Measurements from ENCODE around the gene OLFML1. TPM values are rescaled to one million over a fixed set of nuclear protein-coding genes. Genes with fewer than 3 reads are reported as not detected.

Gene OLFML1
- total RNA-seq, 1 donor from 2014 or later, result not detected

DNA sequence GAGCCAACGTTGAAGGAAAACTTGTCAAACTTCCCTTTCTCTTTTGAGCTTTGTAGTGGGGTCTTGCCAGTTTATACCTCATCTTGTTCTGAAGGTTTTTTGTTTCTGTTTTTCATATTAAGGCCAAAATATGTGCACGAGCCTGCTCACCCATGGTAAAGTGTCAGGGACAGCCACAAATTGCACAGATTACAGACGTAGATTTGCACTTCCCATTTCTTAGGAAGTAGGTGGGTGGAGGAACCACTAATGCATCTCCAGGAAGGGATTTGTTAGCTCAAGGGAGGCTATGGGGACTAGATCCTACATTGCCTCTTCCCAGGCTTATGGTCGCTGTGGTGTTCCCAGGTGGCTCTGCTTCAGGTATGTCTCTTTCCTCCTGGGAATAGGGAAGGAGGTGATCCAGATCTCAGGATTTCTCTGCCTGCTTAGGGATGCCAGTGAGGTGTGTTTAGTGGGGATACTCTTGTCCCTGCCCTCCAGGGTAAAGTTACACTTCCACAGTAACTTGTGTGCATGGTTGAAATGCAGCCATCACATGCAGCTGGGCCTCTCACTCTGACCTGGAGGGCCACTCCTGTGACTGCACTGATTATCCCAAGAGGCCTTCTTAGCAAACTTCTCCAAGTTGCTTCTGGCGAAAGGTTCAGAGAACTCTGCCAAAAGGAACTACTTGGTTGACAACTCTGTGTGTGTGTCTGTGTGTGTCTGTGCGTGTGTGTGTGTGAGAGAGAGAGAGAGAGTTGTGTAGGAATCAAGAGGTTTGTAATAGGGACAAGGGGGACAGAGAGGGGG, 38.3 kb downstream of the OLFML1 start:
- Mint-ChIP-seq H3K36me3 (ENCODE audit: low read depth) (peaks cover 13% of the 10 kb centered on the region), H3K27me3 (no peaks in the 10 kb centered on the region), H3K4me3 (peak overlapping the region; percentile 40), H3K4me1 (peaks cover 21% of the 10 kb centered on the region), H3K27ac (peak overlapping the region; percentile 57), H3K9me3 (peaks cover 4% of the 10 kb centered on the region)
- intact Hi-C loops (cut with micrococcal nuclease), result no loop called here
- TF ChIP-seq, protein P1, sequence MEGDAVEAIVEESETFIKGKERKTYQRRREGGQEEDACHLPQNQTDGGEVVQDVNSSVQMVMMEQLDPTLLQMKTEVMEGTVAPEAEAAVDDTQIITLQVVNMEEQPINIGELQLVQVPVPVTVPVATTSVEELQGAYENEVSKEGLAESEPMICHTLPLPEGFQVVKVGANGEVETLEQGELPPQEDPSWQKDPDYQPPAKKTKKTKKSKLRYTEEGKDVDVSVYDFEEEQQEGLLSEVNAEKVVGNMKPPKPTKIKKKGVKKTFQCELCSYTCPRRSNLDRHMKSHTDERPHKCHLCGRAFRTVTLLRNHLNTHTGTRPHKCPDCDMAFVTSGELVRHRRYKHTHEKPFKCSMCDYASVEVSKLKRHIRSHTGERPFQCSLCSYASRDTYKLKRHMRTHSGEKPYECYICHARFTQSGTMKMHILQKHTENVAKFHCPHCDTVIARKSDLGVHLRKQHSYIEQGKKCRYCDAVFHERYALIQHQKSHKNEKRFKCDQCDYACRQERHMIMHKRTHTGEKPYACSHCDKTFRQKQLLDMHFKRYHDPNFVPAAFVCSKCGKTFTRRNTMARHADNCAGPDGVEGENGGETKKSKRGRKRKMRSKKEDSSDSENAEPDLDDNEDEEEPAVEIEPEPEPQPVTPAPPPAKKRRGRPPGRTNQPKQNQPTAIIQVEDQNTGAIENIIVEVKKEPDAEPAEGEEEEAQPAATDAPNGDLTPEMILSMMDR (IDR thresholded peaks at IDR 0.05), result no peak
- POLR2A ChIA-PET, result interaction anchor here (0.6 to 4.6 kb wide), 3 partner anchors 11 to 146 kb away, joined by 3 to 66 read pairs (median 32); partner anchors contain the start of gene PPFIBP2
- ATAC-seq (ENCODE audit: low read depth) (no peak), DNase-seq (no peak)
- CTCF ChIA-PET, result interaction anchor here (0.7 kb wide), 1 partner anchor 164 kb away, joined by 3 read pairs; no protein-coding TSS in a partner anchor

DNA sequence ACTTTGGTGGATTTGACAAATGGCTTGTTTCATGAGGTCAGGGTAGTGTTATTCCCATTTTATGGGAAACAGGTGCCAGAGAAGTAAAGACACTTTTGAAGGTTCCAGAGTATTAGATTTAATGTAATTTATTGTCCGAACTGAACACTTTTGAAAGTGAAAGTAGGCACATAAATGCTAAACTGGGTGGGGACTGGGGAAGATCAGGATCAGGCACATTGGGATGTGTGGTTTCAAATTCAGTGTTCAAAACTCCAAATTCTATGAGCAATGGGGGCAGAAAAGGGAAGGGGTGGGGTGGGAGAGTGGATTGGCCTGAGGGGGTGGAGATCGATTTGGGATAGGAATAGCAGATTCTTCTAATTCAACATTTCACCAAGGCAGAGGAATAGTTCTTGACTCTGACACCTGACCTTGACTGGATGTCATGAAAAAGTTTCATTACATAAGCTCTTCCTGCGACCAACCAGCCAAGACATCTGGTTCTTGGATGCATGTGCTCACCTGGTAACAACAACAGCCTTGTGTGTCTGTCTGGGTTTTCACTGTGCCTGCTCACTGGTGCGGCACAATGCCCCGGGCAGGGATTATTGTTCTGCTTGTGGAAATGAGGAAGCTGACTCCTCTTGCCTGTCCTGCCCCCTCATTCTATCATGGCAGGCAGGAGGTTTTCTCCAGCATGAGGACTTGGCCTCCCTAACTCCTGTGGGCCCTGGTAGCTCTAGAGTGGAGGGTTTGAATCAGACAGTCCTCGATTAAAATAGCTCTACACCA, 39.3 kb downstream of the OLFML1 start:
- TF ChIP-seq, protein P1 (IDR thresholded peaks at IDR 0.05), result no peak
- Mint-ChIP-seq H3K4me3 (peak overlapping the region; percentile 39), H3K27ac (peak overlapping the region; percentile 72), H3K4me1 (peaks cover 28% of the 10 kb centered on the region), H3K27me3 (no peaks in the 10 kb centered on the region), H3K9me3 (no peaks in the 10 kb centered on the region), H3K36me3 (ENCODE audit: low read depth) (peaks cover 10% of the 10 kb centered on the region)
- intact Hi-C loops (cut with micrococcal nuclease), result no loop called here
- POLR2A ChIA-PET, result interaction anchor here (0.9 to 1.2 kb wide), 2 partner anchors 11 to 145 kb away, joined by 3 to 6 read pairs; partner anchors contain the start of gene PPFIBP2
- DNase-seq (no peak), ATAC-seq (ENCODE audit: low read depth) (no peak)
- CTCF ChIA-PET, result interaction anchor here (1.1 to 2.4 kb wide), 2 partner anchors 9 to 24 kb away, joined by 3 to 5 read pairs; no protein-coding TSS in a partner anchor

DNA sequence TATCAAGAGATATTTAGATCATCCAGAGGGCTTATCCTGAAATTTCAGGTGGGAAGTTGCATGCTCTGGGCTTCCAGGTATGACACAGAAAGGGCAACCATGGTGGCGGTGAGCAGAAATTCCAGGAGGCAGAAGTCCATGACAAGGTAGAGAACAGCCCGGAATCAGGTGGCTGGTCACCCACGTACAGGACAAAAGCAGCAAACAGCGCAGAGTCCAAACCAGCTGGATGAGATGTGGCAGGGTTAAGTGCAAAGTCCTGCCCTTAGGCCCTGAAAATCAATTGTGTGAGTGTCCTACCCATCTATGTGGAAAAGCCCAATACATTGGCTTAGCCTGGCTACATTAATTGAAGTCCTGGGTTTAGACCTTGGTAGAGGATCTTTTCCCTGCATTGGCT, 40.1 kb downstream of the OLFML1 start:
- no peak for DNase-seq
- Mint-ChIP-seq H3K4me1 (peaks cover 33% of the 10 kb centered on the region), H3K27me3 (no peaks in the 10 kb centered on the region), H3K9me3 (no peaks in the 10 kb centered on the region), H3K36me3 (ENCODE audit: low read depth) (peaks cover 13% of the 10 kb centered on the region), H3K27ac (no peak overlapping the region), H3K4me3 (no peak overlapping the region)
- intact Hi-C loops (cut with micrococcal nuclease), result no loop called here
- POLR2A ChIA-PET, result interaction anchor here (0.9 to 1.2 kb wide), 2 partner anchors 12 to 144 kb away, joined by 3 to 6 read pairs; partner anchors contain the start of gene PPFIBP2
- no peak for ATAC-seq (ENCODE audit: low read depth)
- CTCF ChIA-PET, result interaction anchor here (1.1 to 2.4 kb wide), 2 partner anchors 8 to 23 kb away, joined by 3 to 5 read pairs; no protein-coding TSS in a partner anchor
- TF ChIP-seq, protein P1 (IDR thresholded peaks at IDR 0.05), result no peak

DNA sequence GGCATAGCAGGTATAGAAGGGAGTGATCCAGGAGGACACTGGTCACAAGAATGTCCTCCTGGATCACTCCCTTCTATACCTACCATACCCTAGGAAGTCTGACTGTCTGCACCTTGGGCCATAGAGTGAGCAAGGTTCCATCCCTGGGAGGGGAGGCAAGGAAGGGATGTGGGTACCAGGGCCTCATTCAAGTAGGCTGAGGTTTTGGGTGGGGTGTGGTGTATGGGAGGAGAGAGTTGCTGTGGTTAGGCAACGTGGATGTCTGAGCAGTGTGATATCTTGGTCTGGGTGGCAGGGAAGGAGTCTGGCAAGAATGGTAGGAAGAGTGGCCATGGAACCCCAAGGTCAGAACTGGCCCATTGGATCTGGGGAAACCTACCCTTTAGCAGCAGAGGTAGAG, 41.7 kb downstream of the OLFML1 start:
- Mint-ChIP-seq H3K36me3 (ENCODE audit: low read depth) (peaks cover 17% of the 10 kb centered on the region), H3K9me3 (no peaks in the 10 kb centered on the region), H3K4me3 (no peak overlapping the region), H3K4me1 (peaks cover 45% of the 10 kb centered on the region), H3K27me3 (no peaks in the 10 kb centered on the region), H3K27ac (peak overlapping the region; percentile 20)
- DNase-seq, result no peak
- CTCF ChIA-PET, result interaction anchor here (2.4 kb wide), 1 partner anchor 21 kb away, joined by 5 read pairs; no protein-coding TSS in a partner anchor
- TF ChIP-seq, protein P1 (IDR thresholded peaks at IDR 0.05), result no peak
- ATAC-seq (ENCODE audit: low read depth), result no peak
- intact Hi-C loops (cut with micrococcal nuclease), result no loop called here
- POLR2A ChIA-PET, result interaction anchor here (1.3 kb wide), 1 partner anchor 14 kb away, joined by 3 read pairs; no protein-coding TSS in a partner anchor
